GM10248 (cell line): ENCODE data around the gene CDC25A.
A peak's percentile ranks its signal among the peaks of the same experiment; 100 is the strongest.

Experiments used
- CTCF ChIA-PET: fragments of 300-600 bp; sonication (Branson Sonifier 250); formaldehyde crosslinking; extraction: SDS; loops from one replicate; lab custom pipeline; 2021; ENCODE audit warnings: antibody characterized with exemption; lab: Yijun Ruan, JAX
- POLR2A ChIA-PET: fragments of 350-650 bp; sonication (Branson Sonifier 250); formaldehyde crosslinking; extraction: SDS; loops from one replicate; lab custom pipeline; 2020; ENCODE audit warnings: antibody characterized with exemption; lab: Yijun Ruan, JAX
- DNase-seq: peaks from one replicate; pipeline ENCODE4 v3.0.0; 2012; ENCODE audit errors: extremely low spot score
- CTCF ChIP-seq: IDR thresholded peaks from 2 replicates; pipeline ENCODE4 v1.5.1; 2012; ENCODE audit warnings: mild to moderate bottlenecking, low read depth; ENCODE audit errors: extremely low read depth, missing control alignments, control extremely low read depth

Gene CDC25A

GRCh38 chr3:48202632-48203031 is 14.4 kb upstream of the CDC25A start:
- TF ChIP-seq CTCF: no peak
- DNase-seq: no peak
- ChIA-PET CTCF (no interaction called here), POLR2A (no interaction called here)

- no peak for TF ChIP-seq CTCF
- POLR2A ChIA-PET: no interaction called here
- no peak for DNase-seq
- CTCF ChIA-PET: interaction anchor here (5.0 kb wide), 1 partner anchor 237 kb away, joined by 27 read pairs; no protein-coding TSS in a partner anchor
These were observed 10.9 kb upstream of the CDC25A start for GRCh38 chr3:48199117-48199516.

- TF ChIP-seq CTCF: no peak
- no peak for DNase-seq
- CTCF ChIA-PET: interaction anchor here (3.1 kb wide), 1 partner anchor 237 kb away, joined by 16 read pairs; no protein-coding TSS in a partner anchor
- POLR2A ChIA-PET: no interaction called here
These were observed 8.4 kb upstream of the CDC25A start for GRCh38 chr3:48196611-48197010.

- CTCF ChIA-PET: interaction anchor here (0.6 to 3.1 kb wide), 36 partner anchors 11 to 369 kb away, joined by 3 to 52 read pairs (median 4); partner anchors contain the start of genes CCDC51, TMA7 and ZNF589
- peak; percentile 78 for TF ChIP-seq CTCF
- POLR2A ChIA-PET: interaction anchor here (0.6 kb wide), 1 partner anchor 481 kb away, joined by 6 read pairs; no protein-coding TSS in a partner anchor
- peak; percentile 70 for DNase-seq
These were observed 6.3 kb upstream of the CDC25A start for GRCh38 chr3:48194446-48195071.

GRCh38 chr3:48190911-48191310 is 2.7 kb upstream of the CDC25A start:
- ChIA-PET CTCF (interaction anchor here (0.7 to 2.2 kb wide), 2 partner anchors 9 to 245 kb away, joined by 3 to 17 read pairs; no protein-coding TSS in a partner anchor), POLR2A (no interaction called here)
- TF ChIP-seq CTCF: no peak
- no peak for DNase-seq

- ChIA-PET POLR2A (no interaction called here), CTCF (interaction anchor here (1.1 to 3.4 kb wide), 3 partner anchors 9 to 369 kb away, joined by 3 to 13 read pairs (median 3); no protein-coding TSS in a partner anchor)
- DNase-seq: no peak
- no peak for TF ChIP-seq CTCF
These were observed 1.1 kb upstream of the CDC25A start for GRCh38 chr3:48189321-48189720.
